GM21515 (cell line): ENCODE results near the gene PPP4R2.

Source experiments
- ATAC-seq: cut with Tn5 transposase; IDR thresholded peaks from one replicate; pipeline ENCODE4 v1.9.1; 2021; ENCODE audit not compliant: unreplicated experiment

The PPP4R2 gene

GRCh38 chr3:73107676-73108187, 111.1 kb downstream of the PPP4R2 start:
- no peak for ATAC-seq

GRCh38 chr3:73108750-73109149, 112.1 kb downstream of the PPP4R2 start:
- ATAC-seq: no peak

- no peak for ATAC-seq
These were observed 113.9 kb downstream of the PPP4R2 start for GRCh38 chr3:73110530-73110929.

GRCh38 chr3:73114711-73115110, 118.1 kb downstream of the PPP4R2 start:
- no peak for ATAC-seq

GRCh38 chr3:73115806-73116205, 119.2 kb downstream of the PPP4R2 start:
- no peak for ATAC-seq
